GM21423 (cell line): ENCODE results near the gene PTBP1.

Source experiments
- ATAC-seq: cut with Tn5 transposase; IDR thresholded peaks from one replicate; pipeline ENCODE4 v1.9.1; 2021; ENCODE audit warnings: mild to moderate bottlenecking, moderate library complexity; ENCODE audit not compliant: unreplicated experiment

Gene PTBP1

GRCh38 chr19:796692-797527 is at the start of gene PTBP1:
Gene PTBP1, plus strand, starts transcription at chr19:797452. Its CDS starts 46 bp downstream, at chr19:797498.
- ATAC-seq = peak; percentile 80

DNA sequence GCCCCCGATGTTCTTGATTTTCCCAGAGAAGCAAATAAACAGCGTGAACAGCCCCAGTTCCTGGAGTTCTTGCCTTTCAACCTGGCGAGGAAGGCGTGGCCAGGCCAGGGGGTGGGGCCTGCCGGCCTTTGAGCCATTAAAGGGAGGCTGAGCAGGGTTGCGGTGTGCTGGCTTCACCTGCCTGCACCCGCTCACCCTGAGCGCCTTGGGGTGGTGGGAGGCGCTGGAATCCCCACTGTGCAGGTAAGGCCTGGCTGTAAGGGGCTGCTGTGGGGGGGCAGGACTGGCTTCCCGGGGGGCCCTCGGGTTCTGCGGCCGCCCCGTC is 49.0 kb upstream of the PTBP1 start:
- ATAC-seq = no peak

- ATAC-seq = no peak
Observed at GRCh38 chr19:749811-750210, 47.4 kb upstream of the PTBP1 start.

DNA sequence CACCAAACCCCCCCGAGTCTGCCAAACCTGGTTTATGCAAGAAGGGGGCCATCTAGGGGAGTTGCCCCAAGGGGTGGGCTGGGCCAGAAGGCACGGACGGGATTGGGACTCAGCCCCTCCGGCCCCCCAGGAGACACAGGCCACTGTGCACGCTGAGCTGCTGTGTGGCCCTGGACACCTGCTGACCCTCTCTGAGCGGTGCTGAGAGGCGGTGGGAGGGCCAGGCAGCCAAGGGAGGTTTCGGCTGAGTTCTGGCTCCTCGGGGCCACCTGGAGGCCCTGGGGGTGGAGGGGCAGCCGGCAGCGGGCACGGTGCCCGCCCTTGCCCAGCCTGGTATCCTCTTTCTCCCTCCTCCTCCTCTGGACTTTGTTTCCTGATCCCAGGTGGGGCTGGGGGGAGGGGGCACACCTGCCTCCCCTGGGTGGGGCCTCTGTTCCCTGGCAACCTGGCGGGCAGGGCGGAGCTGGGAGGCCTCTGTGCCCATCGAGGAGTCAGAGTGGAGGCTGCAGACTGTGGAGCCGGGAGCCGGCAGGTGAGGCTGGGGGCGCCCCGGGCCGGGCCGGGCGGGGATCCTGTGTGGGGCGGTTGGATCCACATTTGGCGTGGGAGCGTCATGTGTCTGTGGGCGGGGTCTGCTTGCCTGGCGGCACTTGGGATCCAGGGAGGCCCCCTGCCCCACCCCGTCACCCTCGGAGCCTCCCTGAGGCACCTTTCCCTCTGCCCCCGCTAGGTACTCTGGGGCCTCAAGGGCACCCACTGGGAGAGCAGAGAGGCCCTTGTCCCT is 46.4 kb upstream of the PTBP1 start, which contains the start of gene MISP:
Gene MISP (plus strand): TSS at position 473 of the 784 bp plus-strand sequence. CDS start 5,835 bp downstream, outside the sequence.
- ATAC-seq = no peak

GRCh38 chr19:751501-752341 is 45.5 kb upstream of the PTBP1 start:
- no peak for ATAC-seq

- no peak for ATAC-seq
Observed at GRCh38 chr19:752652-753517, 44.4 kb upstream of the PTBP1 start.

GRCh38 chr19:754530-754929 is 42.7 kb upstream of the PTBP1 start:
- no peak for ATAC-seq

DNA sequence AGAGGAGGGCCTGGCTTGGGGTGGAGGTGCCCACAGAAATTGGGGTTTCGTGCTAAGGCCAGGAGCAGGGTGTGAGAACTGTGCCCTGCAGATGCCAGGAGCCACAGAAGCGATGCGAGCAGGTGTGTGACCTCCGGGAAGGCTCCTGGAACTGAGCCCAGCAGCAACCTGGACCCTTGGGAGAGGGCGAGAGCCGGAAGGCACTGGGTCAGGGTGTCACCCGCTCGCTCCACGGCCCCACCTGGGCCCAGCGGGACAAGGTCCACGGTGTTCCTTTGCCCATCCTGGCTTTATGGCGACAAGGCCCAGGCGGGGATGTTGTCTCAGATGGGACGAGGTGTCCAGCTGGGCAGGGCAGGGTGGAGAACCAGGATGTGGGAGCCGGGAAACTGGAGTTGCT is 42.2 kb upstream of the PTBP1 start:
- no peak for ATAC-seq

DNA sequence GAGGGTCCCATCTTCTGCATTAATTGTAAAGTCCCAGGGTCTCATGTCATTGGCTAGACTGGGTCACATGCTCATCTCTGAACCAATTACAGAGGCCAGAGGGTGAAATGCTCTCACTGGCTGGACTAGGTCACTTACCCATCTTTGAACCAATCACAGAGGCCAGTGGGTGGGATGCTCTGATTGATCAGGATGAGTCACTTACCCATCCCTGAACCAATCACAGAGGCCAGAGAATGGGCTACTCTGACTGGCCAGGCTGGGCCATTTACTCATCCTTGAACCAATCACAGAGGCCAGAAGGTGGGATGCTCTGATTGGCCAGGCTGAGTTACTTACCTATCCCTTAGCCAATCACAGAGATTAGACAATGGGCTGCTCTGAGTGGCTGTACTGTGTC is 41.0 kb upstream of the PTBP1 start:
- ATAC-seq = no peak

DNA sequence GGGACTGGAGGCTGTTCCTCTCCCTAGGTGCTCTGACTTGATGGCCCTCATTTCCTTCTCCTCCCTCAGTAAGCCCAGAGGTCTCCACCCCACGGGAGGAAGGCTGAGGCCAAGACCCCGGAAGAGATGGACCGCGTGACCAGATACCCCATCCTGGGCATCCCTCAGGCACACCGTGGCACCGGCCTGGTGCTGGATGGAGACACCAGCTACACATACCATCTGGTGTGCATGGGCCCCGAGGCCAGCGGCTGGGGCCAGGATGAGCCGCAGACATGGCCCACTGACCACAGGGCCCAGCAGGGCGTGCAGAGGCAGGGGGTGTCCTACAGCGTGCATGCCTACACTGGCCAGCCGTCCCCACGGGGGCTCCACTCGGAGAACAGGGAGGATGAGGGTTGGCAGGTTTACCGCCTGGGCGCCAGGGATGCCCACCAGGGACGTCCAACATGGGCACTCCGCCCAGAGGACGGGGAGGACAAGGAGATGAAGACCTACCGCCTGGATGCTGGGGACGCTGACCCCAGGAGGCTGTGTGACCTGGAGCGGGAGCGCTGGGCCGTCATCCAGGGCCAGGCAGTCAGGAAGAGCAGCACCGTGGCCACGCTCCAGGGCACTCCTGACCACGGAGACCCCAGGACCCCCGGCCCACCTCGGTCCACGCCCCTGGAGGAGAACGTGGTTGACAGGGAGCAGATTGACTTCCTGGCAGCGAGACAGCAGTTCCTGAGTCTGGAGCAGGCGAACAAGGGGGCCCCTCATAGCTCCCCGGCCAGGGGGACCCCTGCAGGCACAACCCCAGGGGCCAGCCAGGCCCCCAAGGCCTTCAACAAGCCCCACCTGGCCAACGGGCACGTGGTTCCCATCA is 40.2 kb upstream of the PTBP1 start:
- ATAC-seq = no peak

DNA sequence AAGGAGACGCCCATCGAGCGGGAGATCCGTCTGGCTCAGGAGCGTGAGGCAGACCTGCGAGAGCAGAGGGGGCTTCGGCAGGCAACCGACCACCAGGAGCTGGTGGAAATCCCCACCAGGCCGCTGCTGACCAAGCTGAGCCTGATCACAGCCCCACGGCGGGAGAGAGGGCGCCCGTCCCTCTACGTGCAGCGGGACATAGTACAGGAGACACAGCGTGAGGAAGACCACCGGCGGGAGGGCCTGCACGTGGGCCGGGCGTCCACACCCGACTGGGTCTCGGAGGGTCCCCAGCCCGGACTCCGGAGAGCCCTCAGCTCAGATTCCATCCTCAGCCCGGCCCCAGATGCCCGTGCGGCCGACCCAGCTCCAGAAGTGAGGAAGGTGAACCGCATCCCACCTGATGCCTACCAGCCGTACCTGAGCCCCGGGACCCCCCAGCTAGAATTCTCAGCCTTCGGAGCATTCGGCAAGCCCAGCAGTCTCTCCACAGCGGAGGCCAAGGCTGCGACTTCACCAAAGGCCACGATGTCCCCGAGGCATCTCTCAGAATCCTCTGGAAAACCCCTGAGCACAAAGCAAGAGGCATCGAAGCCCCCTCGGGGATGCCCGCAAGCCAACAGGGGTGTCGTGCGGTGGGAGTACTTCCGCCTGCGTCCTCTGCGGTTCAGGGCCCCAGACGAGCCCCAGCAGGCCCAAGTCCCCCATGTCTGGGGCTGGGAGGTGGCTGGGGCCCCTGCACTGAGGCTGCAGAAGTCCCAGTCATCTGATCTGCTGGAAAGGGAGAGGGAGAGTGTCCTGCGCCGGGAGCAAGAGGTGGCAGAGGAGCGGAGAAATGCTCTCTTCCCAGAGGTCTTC is 39.2 kb upstream of the PTBP1 start:
- no peak for ATAC-seq

GRCh38 chr19:763181-763580 is 34.1 kb upstream of the PTBP1 start:
- ATAC-seq = no peak

- ATAC-seq = no peak
Observed at GRCh38 chr19:763869-764268, 33.4 kb upstream of the PTBP1 start.

- ATAC-seq = no peak
Observed at GRCh38 chr19:764301-764700, 33.0 kb upstream of the PTBP1 start.

- no peak for ATAC-seq
Observed at GRCh38 chr19:765179-765738, 32.0 kb upstream of the PTBP1 start.

DNA sequence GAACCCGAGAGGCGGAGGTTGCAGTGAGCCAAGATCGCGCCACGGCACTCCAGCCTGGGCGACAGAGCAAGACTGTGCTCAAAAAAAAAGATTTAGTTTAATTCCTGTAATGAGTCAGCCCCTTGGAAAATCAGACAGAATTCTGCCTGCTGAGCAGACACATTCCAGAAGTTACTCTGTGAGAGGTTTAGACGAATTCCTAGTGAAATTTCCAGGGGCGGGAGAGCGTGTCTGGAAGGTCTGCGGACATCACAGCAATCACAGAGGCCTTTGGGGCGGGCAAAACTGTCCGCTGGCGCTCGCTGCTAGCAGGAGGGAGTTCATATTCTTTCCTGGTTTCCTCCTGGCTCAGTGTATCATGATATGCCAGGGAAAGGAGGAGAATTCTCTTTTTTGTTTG is 28.8 kb upstream of the PTBP1 start:
- no peak for ATAC-seq

DNA sequence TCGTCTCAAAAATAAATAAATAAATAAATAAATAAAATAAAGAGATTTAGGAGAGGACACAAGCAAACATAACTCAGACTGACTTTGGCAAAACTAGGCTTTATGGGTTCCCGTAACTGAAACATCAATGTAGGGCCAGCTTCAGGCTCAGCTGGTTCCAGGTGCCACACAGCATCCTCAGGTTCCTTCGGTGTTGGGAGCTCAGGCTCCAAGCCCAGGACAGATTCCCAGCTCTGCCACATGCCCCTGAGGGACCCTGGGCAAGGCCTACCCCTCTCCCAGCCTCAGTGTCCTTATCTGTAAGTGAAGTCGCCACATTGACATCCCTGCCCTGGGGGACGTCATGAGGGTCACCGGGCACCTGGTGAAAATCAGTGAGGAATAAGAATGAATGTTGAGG is 27.6 kb upstream of the PTBP1 start:
- no peak for ATAC-seq

GRCh38 chr19:771332-771785 is 25.9 kb upstream of the PTBP1 start:
- no peak for ATAC-seq
